Neuron (in vitro differentiated cells): ENCODE measurements around the gene HEATR3.

Source experiments
- H2AFZ ChIP-seq: one replicate; pipeline ENCODE4 v1.6.1; 2013; ENCODE audit warnings: low read depth, mild to moderate bottlenecking, inconsistent platforms, low read length, moderate library complexity
- H3K27me3 ChIP-seq: one replicate; pipeline ENCODE4 v1.6.1; 2013; ENCODE audit warnings: low read length; ENCODE audit not compliant: insufficient read depth
- H3K36me3 ChIP-seq: one replicate; pipeline ENCODE4 v1.6.1; 2013; ENCODE audit warnings: low read length; ENCODE audit not compliant: insufficient read depth
- H3K4me1 ChIP-seq: one replicate; pipeline ENCODE4 v1.6.1; 2013; ENCODE audit warnings: low read length; ENCODE audit not compliant: insufficient read depth
- H3K4me3 ChIP-seq: 2 replicates; pipeline ENCODE4 v1.5.1; 2013; ENCODE audit warnings: mild to moderate bottlenecking, low read length, moderate library complexity
- H3K9me3 ChIP-seq: one replicate; pipeline ENCODE4 v1.6.1; 2013; ENCODE audit warnings: low read length

HEATR3 gene

DNA sequence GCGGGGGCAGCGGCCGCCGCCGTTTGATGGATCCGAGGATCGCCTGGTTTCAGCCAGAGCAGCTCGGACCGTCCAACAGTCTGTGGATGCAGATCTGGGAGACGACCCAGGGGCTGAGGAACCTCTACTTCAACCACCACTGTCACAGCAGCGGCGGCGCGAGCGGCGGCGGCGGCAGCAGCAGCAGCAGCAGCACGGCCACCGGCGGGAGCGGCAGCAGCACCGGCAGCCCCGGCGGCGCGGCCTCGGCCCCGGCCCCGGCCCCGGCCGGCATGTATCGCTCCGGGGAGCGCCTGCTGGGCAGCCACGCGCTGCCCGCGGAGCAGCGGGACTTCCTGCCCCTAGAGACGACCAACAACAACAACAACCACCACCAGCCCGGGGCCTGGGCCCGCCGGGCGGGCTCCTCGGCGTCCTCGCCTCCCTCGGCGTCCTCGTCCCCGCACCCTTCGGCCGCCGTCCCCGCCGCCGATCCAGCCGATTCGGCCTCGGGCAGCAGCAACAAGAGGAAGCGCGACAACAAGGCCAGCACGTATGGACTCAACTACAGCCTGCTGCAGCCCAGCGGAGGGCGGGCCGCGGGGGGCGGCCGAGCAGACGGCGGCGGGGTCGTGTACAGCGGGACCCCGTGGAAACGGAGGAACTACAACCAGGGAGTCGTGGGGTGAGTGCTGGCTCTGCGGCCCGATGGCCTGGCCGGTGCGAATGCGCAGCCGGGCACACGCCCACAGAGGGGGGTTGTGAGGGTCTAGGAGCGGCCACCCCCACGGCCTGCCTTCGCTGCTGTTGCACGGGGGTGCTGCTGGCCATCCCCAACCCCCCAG lies 88.0 kb downstream of the HEATR3 start:
- Histone ChIP-seq H2AFZ (no peak overlapping the region), H3K4me1 (peaks cover 25% of the 10 kb centered on the region), H3K27me3 (no peaks in the 10 kb centered on the region), H3K4me3 (peak overlapping the region; percentile 81), H3K9me3 (no peaks in the 10 kb centered on the region), H3K36me3 (no peaks in the 10 kb centered on the region)

DNA sequence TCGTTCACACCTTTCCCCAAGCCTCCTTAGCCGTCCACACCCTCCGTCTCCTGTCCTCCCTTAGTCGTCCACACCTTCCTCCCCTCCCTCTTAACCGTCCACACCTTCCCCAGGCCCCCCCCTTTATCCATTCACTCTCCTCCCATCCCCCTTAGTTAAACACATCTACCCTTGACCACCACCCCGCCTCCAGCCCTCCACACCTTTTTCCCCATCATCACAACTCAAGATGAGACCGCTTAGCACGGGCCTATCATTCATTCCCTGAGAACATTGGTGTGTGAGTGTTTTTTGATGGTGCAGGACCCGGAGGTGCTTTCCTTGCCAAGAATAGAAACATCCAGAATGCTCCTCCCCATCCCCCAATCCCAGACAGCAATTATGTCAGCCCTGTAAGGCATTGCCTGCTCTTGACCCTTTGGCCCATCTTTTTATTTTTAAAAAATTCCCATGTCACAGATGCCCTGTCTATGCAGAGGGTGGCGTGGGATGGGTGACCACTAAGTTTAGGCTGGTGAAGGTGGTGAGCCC lies 88.7 kb downstream of the HEATR3 start:
- no peaks in the 10 kb centered on the region for H3K27me3 ChIP-seq
- no peaks in the 10 kb centered on the region for H3K36me3 ChIP-seq
- H2AFZ ChIP-seq: no peak overlapping the region
- H3K4me3 ChIP-seq: peak overlapping the region; percentile 81
- no peaks in the 10 kb centered on the region for H3K9me3 ChIP-seq
- peaks cover 25% of the 10 kb centered on the region for H3K4me1 ChIP-seq

GRCh38 chr16:50155925-50156324 lies 90.2 kb downstream of the HEATR3 start:
- peak overlapping the region; percentile 81 for H3K4me3 ChIP-seq
- H3K4me1 ChIP-seq: peaks cover 25% of the 10 kb centered on the region
- H3K36me3 ChIP-seq: peaks cover 3% of the 10 kb centered on the region

More at GRCh38 chr16:50155925-50156324, 90.2 kb downstream of the HEATR3 start:
- no peaks in the 10 kb centered on the region for H3K27me3 ChIP-seq
- no peak overlapping the region for H2AFZ ChIP-seq
- H3K9me3 ChIP-seq: no peaks in the 10 kb centered on the region
